Spinal cord (tissue), 10 donors: ENCODE data around the gene DZIP1L. TPM values are rescaled to one million over a fixed set of nuclear protein-coding genes. Genes with fewer than 3 reads are reported as not detected.

Experiments
- DNase-seq, 6 donors: peaks; one replicate each; pipeline versions ENCODE4 v3.0.0 to v3.0.0-alpha.2; 2013 to 2015; ENCODE audit warnings: low spot score in 6 of 6, low read depth in 4 of 6
- H3K27ac ChIP-seq: one replicate; pipeline ENCODE4 v1.5.1; 2013; ENCODE audit warnings: low read depth, low read length, control low read depth
- H3K27me3 ChIP-seq: one replicate; pipeline ENCODE4 v1.6.1; 2013; ENCODE audit warnings: low read length; ENCODE audit not compliant: control insufficient read depth, insufficient read depth
- H3K36me3 ChIP-seq: one replicate; pipeline ENCODE4 v1.6.1; 2013; ENCODE audit warnings: low read length; ENCODE audit not compliant: control insufficient read depth, insufficient read depth
- H3K4me1 ChIP-seq: one replicate; pipeline ENCODE4 v1.6.1; 2013; ENCODE audit warnings: low read length; ENCODE audit not compliant: control insufficient read depth, insufficient read depth
- H3K4me3 ChIP-seq: one replicate; pipeline ENCODE4 v1.5.1; 2013; ENCODE audit warnings: low read depth, low read length, control low read depth
- H3K9me3 ChIP-seq: one replicate; pipeline ENCODE4 v1.6.1; 2013; ENCODE audit warnings: low read length; ENCODE audit not compliant: control insufficient read depth, insufficient read depth
- whole genome bisulfite sequencing: methylation state at CpG from one replicate; pipeline ENCODE4 v1.1.5; 2013; ENCODE audit warnings: missing lambda C conversion rate; ENCODE audit not compliant: insufficient coverage; 5-methylcytosine and 5-hydroxymethylcytosine counted together
- polyA plus RNA-seq, 2 donors: library from polyadenylated mRNA; unstranded; fragments of 120-200 nt; gene quantifications; one replicate each; pipeline ENCODE4 v1.2.1, GENCODE V29; 2013; ENCODE audit not compliant: insufficient read length in 2 of 2
- total RNA-seq, 2 donors: library from RNA; depleted of rRNA in 1 of 2; stranded (reverse); fragments of 120-200 nt in 1 of 2; fragments of >200 nt in 1 of 2; gene quantifications; one replicate each; pipeline versions ENCODE4 v1.2.3 to v1.2.4, GENCODE V29; 2013 to 2014
- donor health status: healthy.

DZIP1L gene
- total and polyA plus RNA-seq, 4 donors = 10.8 to 28.4 (median 14.6) TPM

DNA sequence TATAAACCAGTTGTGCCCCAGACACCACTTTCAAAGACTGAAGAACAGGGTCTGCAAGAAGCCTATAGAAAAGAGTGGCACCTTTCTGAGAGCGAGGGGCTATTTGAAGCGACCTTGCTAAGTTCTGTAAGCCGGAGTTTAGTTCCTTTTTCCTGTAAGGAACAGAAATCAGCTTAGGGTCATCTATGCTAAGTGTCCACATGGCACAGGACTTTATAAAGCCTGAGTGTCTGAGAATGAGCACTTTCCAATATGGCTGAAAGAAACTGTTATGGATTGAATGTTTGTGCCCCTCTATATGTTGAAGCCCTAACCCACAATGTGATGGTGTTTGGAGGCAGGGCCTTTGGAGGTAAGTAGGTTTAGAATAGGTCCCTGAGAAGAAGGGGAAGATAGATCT is 20.8 kb upstream of the DZIP1L start:
- no peaks in the 10 kb centered on the region for H3K36me3 ChIP-seq
- no peak for DNase-seq
- no peaks in the 10 kb centered on the region for H3K9me3 ChIP-seq
- no peaks in the 10 kb centered on the region for H3K27me3 ChIP-seq
- 90% methylated on average over 3 of the region's 3 CpGs for WGBS
- H3K4me1 ChIP-seq = no peaks in the 10 kb centered on the region
- no peak overlapping the region for H3K27ac ChIP-seq
- H3K4me3 ChIP-seq = no peak overlapping the region

DNA sequence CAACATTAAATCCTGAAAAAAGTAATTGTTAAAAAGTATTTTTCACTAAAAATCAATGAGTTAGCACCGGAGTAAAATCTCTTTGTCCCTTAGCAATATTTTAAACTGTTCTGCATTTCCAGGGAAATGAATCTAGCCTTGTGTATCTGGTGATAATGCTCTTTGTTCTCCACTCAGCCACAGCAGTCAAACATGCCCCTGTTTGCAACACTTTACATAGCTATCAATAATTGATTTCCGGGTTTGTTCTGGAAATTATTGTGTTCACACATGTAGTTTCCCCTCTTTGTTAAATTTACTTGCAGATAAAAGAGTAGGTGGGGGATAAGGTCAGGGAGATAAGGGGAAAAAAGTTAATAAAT is 20.4 kb upstream of the DZIP1L start:
- no peak overlapping the region for H3K27ac ChIP-seq
- no peaks in the 10 kb centered on the region for H3K27me3 ChIP-seq
- no peak overlapping the region for H3K4me3 ChIP-seq

DNA sequence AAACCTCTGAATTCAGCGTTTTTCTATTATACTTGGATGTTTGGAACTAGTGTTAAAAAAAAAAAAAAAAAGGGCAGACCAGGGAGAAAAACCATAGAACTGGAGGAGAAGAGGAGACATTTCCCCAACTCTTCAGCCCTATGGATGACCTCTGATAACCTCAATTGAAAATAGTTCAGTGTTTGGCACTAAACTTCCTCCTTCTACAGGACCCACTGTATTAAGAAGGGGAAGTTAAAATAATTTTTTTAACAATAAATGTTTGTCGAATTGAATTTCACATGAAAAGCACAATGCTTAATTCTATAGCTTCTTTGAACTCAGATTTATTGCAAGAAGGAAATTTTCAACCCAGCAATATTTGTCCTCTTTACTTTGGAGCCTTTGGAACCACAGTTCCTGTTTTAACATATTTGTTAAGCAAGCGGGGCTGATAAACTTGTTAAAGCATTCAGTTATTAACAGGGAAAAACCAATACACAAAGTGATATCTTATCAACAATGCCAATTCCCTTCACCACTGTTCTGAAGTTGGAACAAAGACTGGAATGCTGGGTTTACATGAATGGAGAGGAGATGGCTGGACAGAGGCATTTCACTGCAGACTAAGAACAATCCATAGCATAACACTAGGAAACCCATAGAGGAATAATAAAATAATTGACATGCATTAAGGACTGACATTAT is 19.9 kb upstream of the DZIP1L start:
- no peaks in the 10 kb centered on the region for H3K27me3 ChIP-seq
- H3K36me3 ChIP-seq = no peaks in the 10 kb centered on the region
- no CpG with 5 or more reads among the region's 3 CpGs for WGBS
- H3K27ac ChIP-seq = no peak overlapping the region
- no peaks in the 10 kb centered on the region for H3K9me3 ChIP-seq
- no peaks in the 10 kb centered on the region for H3K4me1 ChIP-seq
- no peak for DNase-seq
- no peak overlapping the region for H3K4me3 ChIP-seq

More for the DNA sequence above, 20.4 kb upstream of the DZIP1L start:
- no peaks in the 10 kb centered on the region for H3K4me1 ChIP-seq
- DNase-seq = no peak
- no peaks in the 10 kb centered on the region for H3K9me3 ChIP-seq
- no peaks in the 10 kb centered on the region for H3K36me3 ChIP-seq
- no CpG with 5 or more reads among the region's 2 CpGs for WGBS

DNA sequence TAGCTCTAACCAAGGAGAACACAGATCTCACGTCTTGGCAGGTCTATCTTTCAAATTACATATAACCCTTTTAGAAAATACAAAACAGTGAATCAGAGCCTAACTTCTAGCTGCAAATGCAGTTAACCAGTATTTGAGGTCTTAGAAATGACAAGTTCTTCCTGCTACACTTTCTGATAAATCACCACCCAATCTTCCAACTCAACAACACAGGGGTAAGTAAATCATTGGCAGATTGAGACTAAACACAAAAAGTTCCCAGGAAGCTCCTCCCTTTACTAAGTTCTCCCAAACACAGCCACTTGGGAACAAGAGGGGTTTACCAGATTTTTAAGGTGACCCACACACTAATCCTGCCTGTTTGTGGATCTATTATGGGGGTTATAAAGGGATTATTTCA is 16.8 kb upstream of the DZIP1L start, which contains the start of gene A4GNT:
Gene A4GNT (minus strand): TSS at position 152 of the 400 bp plus-strand sequence. CDS start 1,134 bp downstream, outside the sequence.
- Histone ChIP-seq H3K36me3 (no peaks in the 10 kb centered on the region), H3K4me1 (no peaks in the 10 kb centered on the region), H3K9me3 (no peaks in the 10 kb centered on the region), H3K27me3 (no peaks in the 10 kb centered on the region), H3K27ac (no peak within 1 kb of the TSS), H3K4me3 (no peak within 1 kb of the TSS)
- WGBS = 75% methylated on average over 1 of the region's 1 CpG
- no peak for DNase-seq

DNA sequence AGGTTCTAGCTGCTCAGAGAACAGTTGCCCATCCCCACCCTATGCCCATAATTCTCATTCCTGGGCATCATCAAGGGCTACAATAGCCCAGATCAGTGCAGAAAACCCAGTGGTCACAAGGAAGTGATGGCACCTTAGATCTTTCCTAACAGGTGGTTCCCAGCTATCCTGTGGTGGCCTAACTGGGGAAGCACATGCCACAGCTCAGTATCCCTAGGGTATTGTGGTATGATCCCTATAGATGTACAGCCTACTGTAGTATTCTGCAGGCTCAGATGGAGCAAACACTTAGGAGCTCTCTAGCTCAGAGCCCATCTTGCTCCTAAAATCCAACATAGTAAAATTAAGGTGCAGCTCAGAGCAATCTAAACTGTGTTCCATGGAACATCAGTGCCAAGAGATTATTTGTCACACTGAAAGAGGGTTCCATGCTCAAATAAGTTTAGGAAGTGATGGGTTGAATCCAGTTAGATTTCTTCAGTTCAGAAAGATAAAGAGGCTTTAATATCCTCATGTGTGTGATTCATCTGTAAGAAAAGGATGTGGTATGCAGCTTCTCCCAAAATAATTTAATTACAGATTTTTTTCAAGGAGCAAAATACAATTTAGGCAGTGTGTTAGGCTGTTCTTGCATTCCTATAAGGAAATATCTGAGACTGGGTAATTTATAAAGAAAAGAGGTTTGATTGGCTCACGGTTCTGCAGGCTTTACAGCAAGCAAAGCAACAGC is 12.4 kb upstream of the DZIP1L start:
- Histone ChIP-seq H3K36me3 (no peaks in the 10 kb centered on the region), H3K4me3 (no peak overlapping the region), H3K9me3 (no peaks in the 10 kb centered on the region), H3K27me3 (no peaks in the 10 kb centered on the region), H3K4me1 (no peaks in the 10 kb centered on the region), H3K27ac (no peak overlapping the region)
- DNase-seq = no peak
- 78% methylated on average over 1 of the region's 1 CpG for WGBS

DNA sequence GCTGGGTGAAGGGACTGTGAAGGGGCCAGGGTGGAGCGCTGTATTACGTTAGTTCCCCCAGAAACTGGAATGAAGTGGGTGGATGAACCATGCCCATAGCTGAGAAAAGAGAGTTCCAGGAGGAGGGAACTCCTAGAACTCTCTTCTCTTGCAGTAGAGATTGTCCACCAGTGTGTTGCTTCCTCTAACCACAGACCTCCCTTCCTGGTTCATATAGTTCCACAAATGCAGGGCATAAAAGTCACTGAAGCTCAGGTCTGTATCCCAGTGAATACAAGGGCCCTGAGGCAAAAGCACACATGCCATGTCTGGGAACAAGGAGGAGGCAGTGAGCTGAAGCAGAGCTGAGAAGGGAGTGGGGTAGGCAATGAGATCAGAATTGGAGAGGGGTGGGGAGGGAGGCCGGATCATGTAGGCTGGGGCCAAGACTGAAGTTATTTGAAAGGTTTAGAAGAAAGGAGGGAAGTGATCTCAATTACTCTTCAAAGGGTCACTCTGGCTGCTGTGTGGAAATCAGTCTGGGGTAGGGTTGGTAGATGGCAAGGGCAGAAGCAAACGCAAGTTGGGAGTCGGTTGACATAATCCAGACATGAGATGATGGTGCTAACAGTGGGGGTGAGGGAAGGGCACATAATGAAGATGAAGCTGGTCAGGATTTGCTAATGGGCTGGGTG is 10.3 kb upstream of the DZIP1L start:
- H3K36me3 ChIP-seq = no peaks in the 10 kb centered on the region
- H3K4me3 ChIP-seq = no peak overlapping the region
- 69% methylated on average over 5 of the region's 5 CpGs for WGBS
- no peaks in the 10 kb centered on the region for H3K4me1 ChIP-seq
- H3K27ac ChIP-seq = no peak overlapping the region
- DNase-seq = no peak
- H3K27me3 ChIP-seq = no peaks in the 10 kb centered on the region
- H3K9me3 ChIP-seq = no peaks in the 10 kb centered on the region

DNA sequence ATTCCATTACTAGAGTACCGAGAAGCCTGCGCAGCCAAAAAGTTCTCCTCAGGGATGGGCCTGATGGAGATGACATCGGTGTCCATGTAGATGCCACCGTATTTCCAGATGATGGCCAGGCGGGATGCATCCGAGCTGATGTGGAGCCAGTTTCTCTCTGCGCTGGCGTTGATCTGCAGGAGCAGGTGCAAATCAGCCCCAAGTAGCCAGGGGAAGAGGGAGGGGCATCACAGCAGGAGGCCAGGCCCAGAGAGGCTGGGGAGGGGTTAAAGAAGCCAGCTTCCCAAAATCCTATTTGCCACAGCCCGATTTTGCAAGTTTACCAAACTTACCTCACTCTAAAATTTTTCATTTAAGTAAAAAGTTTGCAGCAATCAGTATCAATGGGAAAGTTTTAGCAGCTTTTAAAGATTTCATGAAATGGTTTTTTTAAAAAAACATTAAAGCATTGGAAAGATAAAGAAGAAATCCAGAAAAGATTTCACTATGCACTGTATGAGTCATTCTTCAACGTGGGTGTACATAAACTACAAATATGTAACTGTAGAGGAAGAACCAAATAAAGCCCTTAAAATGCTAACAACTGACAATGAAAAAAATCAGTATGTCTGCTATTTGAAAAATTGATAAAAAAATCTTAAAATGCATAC is 9.4 kb upstream of the DZIP1L start:
- Histone ChIP-seq H3K4me3 (no peak overlapping the region), H3K27ac (no peak overlapping the region), H3K36me3 (no peaks in the 10 kb centered on the region), H3K9me3 (no peaks in the 10 kb centered on the region), H3K27me3 (no peaks in the 10 kb centered on the region), H3K4me1 (no peaks in the 10 kb centered on the region)
- DNase-seq = no peak
- 84% methylated on average over 7 of the region's 10 CpGs for WGBS

DNA sequence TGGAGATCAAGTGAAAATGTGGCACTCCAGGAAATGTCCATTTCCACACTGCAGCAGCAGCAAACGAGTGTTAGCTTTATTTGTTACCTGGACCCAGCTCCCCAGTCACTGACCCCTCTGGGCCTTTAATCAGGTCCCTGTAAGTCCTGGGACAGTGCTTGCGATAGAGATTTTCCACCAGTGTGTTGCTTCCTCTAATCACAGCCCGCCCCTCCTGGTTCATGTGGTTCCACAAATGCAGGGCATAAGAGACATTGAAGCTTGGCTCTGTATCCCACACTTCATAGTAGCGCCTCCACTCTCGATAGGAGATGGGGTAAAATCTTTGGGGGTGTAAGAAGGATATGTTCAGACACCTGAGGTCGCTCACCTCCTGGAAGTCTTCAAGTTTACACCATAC is 8.8 kb upstream of the DZIP1L start:
- no peak for DNase-seq
- Histone ChIP-seq H3K27ac (no peak overlapping the region), H3K9me3 (no peaks in the 10 kb centered on the region), H3K4me1 (no peaks in the 10 kb centered on the region), H3K27me3 (no peaks in the 10 kb centered on the region), H3K4me3 (no peak overlapping the region), H3K36me3 (no peaks in the 10 kb centered on the region)
- 100% methylated on average over 2 of the region's 6 CpGs for WGBS

DNA sequence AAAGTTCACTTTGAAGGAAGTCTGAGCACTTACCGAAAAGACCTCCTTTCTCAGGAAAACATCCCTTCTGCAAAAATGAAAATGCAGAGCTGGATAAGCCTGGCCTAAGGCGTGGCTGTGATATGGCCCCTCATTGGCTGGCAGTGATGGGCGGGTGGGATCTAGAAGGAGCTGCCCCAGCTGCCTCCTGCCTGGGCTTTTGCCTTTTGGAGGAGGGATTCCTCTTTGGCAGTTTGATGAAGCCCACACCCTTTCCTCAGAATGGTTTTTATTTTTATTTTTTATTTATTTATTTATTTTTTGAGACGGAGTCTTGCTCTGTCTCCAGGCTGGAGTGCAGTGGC is 4.0 kb upstream of the DZIP1L start:
- Histone ChIP-seq H3K27me3 (no peaks in the 10 kb centered on the region), H3K4me3 (no peak overlapping the region), H3K4me1 (peaks cover 8% of the 10 kb centered on the region), H3K9me3 (no peaks in the 10 kb centered on the region), H3K27ac (no peak overlapping the region), H3K36me3 (no peaks in the 10 kb centered on the region)
- WGBS = 84% methylated on average over 3 of the region's 4 CpGs
- DNase-seq = no peak
